C4-2B (cell line): ENCODE data around the gene SYNJ2.

Experiments used
- H3K27ac ChIP-seq: fragments of 450-650 bp; 2 replicates; pipeline ENCODE4 v1.5.1; 2017
- ZFX ChIP-seq: fragments of 450-650 bp; IDR thresholded peaks from 2 replicates; pipeline ENCODE4 v1.6.1; 2017
- TF ChIP-seq, protein P1 (sequence below): fragments of 450-650 bp; conservative IDR thresholded peaks from 2 replicates; pipeline ENCODE4 v1.5.1; 2017; ENCODE audit warnings: mild to moderate bottlenecking

Gene SYNJ2

DNA sequence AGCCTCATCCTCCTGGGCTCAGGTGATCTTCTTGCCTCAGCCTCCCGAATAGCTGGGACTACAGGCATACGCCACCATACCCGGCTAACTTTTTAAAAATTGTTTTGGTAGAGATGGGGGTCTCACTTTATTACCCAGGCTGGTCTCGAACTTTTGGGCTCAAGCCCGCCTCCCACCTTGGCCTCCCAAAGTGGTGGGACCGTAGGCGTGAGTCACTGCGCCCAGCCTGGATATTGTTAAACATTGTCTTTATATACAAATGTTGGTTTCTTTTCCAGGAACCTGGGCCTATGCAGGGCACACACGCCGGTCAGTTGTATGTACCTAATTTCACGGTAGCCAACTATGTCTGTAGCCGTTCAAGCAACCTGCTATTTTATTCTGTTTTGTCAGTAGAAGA is 60.1 kb downstream of the SYNJ2 start:
- TF ChIP-seq, protein P1, sequence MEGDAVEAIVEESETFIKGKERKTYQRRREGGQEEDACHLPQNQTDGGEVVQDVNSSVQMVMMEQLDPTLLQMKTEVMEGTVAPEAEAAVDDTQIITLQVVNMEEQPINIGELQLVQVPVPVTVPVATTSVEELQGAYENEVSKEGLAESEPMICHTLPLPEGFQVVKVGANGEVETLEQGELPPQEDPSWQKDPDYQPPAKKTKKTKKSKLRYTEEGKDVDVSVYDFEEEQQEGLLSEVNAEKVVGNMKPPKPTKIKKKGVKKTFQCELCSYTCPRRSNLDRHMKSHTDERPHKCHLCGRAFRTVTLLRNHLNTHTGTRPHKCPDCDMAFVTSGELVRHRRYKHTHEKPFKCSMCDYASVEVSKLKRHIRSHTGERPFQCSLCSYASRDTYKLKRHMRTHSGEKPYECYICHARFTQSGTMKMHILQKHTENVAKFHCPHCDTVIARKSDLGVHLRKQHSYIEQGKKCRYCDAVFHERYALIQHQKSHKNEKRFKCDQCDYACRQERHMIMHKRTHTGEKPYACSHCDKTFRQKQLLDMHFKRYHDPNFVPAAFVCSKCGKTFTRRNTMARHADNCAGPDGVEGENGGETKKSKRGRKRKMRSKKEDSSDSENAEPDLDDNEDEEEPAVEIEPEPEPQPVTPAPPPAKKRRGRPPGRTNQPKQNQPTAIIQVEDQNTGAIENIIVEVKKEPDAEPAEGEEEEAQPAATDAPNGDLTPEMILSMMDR, result no peak
- TF ChIP-seq ZFX, result no peak
- no peak overlapping the region for H3K27ac ChIP-seq

DNA sequence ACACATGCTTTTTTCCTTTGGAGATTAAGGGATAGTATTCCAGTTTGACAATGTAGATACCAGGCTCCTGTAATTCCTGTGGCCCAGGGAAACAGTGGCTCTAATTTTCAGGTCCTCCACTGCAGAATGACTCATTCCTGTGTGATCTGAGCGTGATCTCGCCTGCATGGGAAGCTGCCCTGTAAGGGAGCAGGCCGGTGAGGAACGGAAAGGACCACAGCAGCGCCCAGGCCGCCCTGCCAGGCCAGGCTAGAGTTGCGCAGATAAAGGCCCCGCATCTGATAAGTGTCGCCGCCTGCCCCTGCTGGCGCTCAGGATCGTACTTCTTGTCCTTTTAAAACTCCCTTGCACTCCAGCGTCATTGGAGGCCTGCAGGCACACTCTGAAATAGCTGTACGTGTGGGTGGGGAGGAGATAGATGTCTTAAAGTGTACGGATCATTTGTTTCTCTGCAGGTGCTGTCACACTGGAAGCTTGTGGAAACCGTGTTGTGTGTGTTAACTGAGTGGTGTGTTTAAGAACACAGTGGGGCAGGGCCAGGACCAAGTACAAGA is 60.7 kb downstream of the SYNJ2 start:
- H3K27ac ChIP-seq, result no peak overlapping the region
- TF ChIP-seq, protein P1, result no peak
- no peak for TF ChIP-seq ZFX

DNA sequence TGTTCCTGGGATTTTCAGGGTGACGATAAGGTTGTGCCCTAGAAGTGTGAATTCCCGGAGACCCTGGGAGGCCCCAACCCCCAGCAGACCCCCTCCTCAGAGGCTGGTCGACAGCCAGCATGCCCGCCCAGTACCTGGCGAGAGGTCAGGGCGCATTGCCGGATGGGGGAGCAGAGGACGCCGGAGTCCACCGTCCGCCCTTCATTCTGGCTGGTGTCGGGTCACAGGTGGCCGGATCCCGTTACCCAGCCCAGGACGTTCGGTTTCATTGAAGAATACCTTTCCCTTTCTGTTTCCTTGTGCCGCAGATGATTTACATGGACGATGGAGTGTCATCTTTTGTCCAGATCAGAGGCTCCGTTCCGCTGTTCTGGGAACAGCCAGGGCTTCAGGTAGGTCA is 61.3 kb downstream of the SYNJ2 start:
- no peak overlapping the region for H3K27ac ChIP-seq
- TF ChIP-seq ZFX, result no peak
- TF ChIP-seq, protein P1, result no peak

DNA sequence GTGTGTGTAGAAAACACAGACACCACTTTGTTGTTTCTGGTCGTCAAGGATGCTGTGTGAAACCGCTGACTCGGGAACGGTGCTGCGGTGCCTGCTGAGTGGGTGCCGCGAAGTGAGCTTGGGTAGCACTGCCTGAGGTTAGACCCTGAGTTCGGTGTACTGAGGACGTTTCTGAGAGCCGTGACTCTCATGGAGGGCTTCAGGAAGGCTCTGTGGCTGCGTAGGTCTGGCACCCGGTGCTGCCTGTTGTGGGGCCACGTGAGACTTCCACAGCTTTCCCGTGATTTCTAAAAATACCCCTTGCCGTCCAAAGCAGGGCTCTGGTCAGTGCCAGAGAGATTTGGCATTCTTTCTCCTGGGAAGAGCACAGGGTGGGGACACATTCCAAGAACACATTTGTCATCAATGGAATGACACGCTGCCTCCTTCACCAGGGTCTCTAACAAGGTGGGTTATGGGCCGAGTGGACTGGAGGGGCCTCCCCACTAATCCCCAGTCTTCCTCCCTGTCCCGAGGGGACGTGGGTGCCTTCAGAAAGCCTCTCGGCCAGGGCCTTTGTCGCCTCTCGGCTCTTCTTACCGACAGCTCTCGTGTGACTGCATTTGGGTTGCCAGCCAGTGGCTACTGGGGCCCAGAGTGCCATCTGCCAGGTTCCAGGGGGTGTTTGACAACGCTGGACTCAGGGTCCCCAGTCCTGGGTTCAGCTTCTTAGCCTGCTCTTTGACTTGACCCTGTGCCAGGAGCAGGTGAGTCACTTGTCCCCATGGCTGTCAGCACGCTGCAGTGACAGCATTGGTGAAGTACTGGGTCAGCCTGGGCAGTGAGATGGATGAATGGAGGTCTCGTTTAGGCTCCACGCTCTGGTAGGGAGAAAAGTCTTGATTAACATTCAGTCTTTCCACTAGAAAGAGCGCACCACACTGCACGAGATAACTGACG is 62.2 kb downstream of the SYNJ2 start:
- H3K27ac ChIP-seq, result no peak overlapping the region
- TF ChIP-seq, protein P1, result no peak
- no peak for TF ChIP-seq ZFX

DNA sequence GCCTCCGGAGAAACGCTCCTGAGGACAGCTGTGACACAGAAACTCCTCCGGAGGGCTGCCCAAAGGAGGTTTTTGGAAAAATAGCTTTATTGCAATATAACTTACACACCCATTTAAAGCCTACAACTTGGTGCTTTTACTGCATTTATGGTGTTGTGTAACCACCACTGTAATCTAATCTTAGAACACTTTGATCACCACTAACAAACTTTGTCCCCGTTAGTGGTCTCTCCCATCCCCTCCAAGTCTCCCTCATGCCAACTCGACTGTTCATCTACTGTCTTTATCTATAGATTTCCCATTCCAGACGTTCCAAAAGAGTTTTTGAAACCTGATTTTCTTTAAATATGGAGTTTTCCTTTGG is 62.8 kb downstream of the SYNJ2 start:
- TF ChIP-seq ZFX, result no peak
- TF ChIP-seq, protein P1, result no peak
- no peak overlapping the region for H3K27ac ChIP-seq

DNA sequence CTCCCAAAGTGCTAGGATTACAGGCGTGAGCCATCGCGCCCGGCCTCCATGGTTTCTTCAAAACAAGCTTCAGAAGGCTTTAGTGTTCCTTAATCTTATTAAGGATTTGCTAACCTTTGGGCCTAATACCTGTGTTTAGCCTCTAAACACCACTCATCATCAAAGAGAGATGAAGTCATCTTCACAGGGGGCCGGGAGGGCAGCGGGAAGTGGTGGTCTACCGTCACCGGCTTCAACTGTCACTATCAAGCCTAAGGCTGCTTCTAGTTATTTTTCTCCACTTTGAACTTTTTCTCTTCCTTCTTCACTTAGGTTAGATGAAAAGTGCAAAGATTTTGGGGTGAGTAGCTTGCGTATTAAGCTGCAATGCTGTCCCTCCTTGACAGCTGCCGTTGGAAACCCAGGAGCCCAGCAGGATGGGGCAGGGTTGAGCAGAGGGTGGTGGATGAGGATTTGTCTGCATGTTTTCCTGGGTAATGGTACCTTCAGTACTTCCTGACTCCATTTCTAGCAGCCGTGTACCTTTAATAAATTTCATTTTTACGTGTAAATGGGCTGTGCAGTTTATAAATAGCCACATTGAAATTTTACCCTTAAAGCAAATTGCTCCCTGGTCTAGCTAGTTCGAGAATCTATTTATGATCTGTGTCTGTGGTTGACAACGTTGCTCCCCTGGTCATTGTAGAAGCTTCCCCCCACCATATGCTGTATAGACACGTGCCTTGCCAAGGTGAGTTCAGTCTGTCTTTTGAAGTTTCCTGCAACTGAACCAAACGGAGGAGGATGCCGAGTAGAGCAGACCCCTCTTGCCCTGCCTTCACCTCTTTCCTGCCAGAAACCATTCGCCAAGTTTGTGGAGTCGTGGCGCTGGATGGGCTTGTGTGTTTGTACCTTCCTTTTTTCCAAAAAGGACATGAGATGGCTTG is 64.8 kb downstream of the SYNJ2 start:
- TF ChIP-seq ZFX, result no peak
- TF ChIP-seq, protein P1, result no peak
- H3K27ac ChIP-seq, result no peak overlapping the region

DNA sequence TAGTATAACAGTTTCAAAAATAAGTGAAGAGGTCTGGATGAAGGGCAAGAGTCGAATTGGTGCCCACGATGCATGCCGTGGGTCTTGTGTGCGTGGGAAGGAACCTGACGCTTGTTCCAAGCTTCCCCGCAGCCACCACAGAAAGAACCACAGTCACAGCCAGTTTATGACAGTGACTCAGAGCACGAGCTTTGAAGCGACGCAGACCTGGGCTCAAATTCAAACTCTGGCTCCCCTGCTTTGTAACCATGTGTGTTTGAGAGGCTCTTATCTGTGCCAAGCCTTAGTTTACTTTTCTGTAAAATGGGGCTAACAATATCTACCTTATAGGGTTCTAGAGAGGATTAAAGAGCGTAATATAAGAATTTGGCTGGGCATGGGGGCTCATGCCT is 65.5 kb downstream of the SYNJ2 start:
- no peak overlapping the region for H3K27ac ChIP-seq
- TF ChIP-seq ZFX, result no peak
- TF ChIP-seq, protein P1, result no peak
